Transverse colon (tissue), 4 donors: ENCODE results near the gene LRP1B.

Source experiments
- POLR2A ChIP-seq: fragments of 450-650 bp; IDR thresholded peaks from one replicate; pipeline ENCODE4 v1.6.1; 2016; ENCODE audit warnings: antibody characterized with exemption, mild to moderate bottlenecking, moderate library complexity
- POLR2AphosphoS5 ChIP-seq, 3 donors: sonication (generic); formaldehyde crosslinking; IDR thresholded peaks; one replicate each; pipeline ENCODE4 v1.6.1; 2016; ENCODE audit warnings: antibody characterized with exemption in 3 of 3
- TF ChIP-seq, protein P1 (sequence below), 5 experiments: fragments of 200-600 bp in 3 of 5; fragments of 450-650 bp in 2 of 5; sonication (generic) in 3 of 5; IDR thresholded peaks; 1 replicate in 2 of 5; 2 replicates in 3 of 5; pipeline ENCODE4 v1.5.1; 2016 to 2017; ENCODE audit warnings: antibody characterized with exemption in 5 of 5, inconsistent platforms in 3 of 5, mild to moderate bottlenecking in 2 of 5, moderate library complexity in 1 of 5

DNA sequence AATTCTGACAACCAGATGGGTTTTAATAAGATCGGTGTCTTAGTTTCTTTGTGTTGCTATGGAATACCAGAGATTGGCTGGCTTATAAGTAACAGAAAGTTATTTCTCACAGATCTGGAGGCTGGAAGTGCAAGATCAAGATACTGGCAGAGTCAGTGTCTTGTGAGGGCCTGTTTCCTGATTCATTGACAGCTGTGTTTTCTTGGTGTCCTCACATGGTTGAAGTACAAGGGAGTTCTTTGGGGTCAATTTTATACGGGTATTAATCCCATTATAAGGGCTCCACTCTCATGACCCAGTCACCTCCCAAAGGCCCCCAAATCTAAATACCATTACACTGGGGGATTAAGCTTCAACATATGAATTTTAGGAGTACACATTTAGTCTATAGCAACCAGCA lies 421.1 kb downstream of the LRP1B start:
- TF ChIP-seq, protein P1, sequence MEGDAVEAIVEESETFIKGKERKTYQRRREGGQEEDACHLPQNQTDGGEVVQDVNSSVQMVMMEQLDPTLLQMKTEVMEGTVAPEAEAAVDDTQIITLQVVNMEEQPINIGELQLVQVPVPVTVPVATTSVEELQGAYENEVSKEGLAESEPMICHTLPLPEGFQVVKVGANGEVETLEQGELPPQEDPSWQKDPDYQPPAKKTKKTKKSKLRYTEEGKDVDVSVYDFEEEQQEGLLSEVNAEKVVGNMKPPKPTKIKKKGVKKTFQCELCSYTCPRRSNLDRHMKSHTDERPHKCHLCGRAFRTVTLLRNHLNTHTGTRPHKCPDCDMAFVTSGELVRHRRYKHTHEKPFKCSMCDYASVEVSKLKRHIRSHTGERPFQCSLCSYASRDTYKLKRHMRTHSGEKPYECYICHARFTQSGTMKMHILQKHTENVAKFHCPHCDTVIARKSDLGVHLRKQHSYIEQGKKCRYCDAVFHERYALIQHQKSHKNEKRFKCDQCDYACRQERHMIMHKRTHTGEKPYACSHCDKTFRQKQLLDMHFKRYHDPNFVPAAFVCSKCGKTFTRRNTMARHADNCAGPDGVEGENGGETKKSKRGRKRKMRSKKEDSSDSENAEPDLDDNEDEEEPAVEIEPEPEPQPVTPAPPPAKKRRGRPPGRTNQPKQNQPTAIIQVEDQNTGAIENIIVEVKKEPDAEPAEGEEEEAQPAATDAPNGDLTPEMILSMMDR (IDR thresholded peaks at IDR 0.05): no peak
- no peak for TF ChIP-seq POLR2AphosphoS5 (IDR thresholded peaks at IDR 0.05)
- no peak for TF ChIP-seq POLR2A
